GM13976 (cell line): Measurements from ENCODE around the gene ZFAND5.

Source experiments
- DNase-seq: peaks from one replicate; pipeline ENCODE4 v3.0.0; 2012; ENCODE audit warnings: low spot score
- CTCF ChIP-seq: IDR thresholded peaks from 2 replicates; pipeline ENCODE4 v1.5.1; 2012; ENCODE audit warnings: borderline replicate concordance, mild to moderate bottlenecking; ENCODE audit not compliant: insufficient read depth; ENCODE audit errors: extremely low read depth, missing control alignments, control extremely low read depth
- in situ Hi-C: fragments of 300-500 bp; cut with MboI; formaldehyde crosslinking; loops from one replicate; pipeline ENCODE4 v1.12.0; 2022; ENCODE audit warnings: low sequenced_read_pairs, mixed read lengths, inconsistent platforms; ENCODE audit not compliant: unreplicated experiment

The ZFAND5 gene

GRCh38 chr9:72364679-72365524 is at the start of gene ZFAND5:
TSS of gene ZFAND5 (minus strand) at chr9:72365208. CDS start at chr9:72360778, 4,430 bp downstream.
- in situ Hi-C loops = no loop called here
- TF ChIP-seq CTCF = no peak
- DNase-seq = peak; percentile 97

GRCh38 chr9:72412483-72413040 is 47.6 kb upstream of the ZFAND5 start:
- TF ChIP-seq CTCF = no peak
- in situ Hi-C loops = no loop called here
- DNase-seq = no peak

GRCh38 chr9:72410214-72410613 is 45.2 kb upstream of the ZFAND5 start:
- in situ Hi-C loops = no loop called here
- DNase-seq = no peak
- TF ChIP-seq CTCF = no peak

- no peak for DNase-seq
- in situ Hi-C loops = no loop called here
- no peak for TF ChIP-seq CTCF
Measured at GRCh38 chr9:72407114-72407513, 42.1 kb upstream of the ZFAND5 start.

- no peak for DNase-seq
- in situ Hi-C loops = no loop called here
- TF ChIP-seq CTCF = no peak
Measured at GRCh38 chr9:72402744-72403143, 37.7 kb upstream of the ZFAND5 start.

GRCh38 chr9:72401396-72401795 is 36.4 kb upstream of the ZFAND5 start:
- no peak for DNase-seq
- TF ChIP-seq CTCF = no peak
- in situ Hi-C loops = no loop called here

GRCh38 chr9:72400866-72401265 is 35.9 kb upstream of the ZFAND5 start:
- DNase-seq = no peak
- TF ChIP-seq CTCF = no peak

More at GRCh38 chr9:72400866-72401265, 35.9 kb upstream of the ZFAND5 start:
- in situ Hi-C loops = no loop called here
